ENCODE measurements around the gene PDE4B.
"Not testable (repeated sequence)": the region's sequence is repeated elsewhere in the genome, so short reads cannot be mapped to it uniquely, and the experiment has no call there.

Gene PDE4B

DNA sequence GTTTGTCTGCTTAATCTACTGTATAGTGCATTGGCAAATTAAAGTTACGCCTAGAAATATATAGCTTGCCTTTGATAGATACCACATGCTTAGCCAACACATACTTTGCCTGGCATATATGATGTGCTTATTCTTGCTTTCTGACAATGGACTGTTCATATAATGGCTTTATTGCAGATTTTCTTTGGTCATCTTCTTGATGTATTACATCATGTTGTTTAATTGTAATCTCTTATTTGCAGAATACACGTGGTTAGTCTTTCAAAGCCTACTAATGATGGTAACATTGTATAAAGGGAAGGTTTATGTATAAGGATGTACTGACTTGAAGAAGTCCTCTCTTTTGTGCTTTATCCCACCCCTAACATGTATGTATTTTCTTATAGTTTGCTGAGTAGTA is 201.5 kb downstream of the PDE4B start:
- DNase-seq (ENCODE audit: low read depth), result no peak

GRCh38 chr1:65995336-65995735 is 202.6 kb downstream of the PDE4B start:
- no peak for DNase-seq (ENCODE audit: low read depth)

DNA sequence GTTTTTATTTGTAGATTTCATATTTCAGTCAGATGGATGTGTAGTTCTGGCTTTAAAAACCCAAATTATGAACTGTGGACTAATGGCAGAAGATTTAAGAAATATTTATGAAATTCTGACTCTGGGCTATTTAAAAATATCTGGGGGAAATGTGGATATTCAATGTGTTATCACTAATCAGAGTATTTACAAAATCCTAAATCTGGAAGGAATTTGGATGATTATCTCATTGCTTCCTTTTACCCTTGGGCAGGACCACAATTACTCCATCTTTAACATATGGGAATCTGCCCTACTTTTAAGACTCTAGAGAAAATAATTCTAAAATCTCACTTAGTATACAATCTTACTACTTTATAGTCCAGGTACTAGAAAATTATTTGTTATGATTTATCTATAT is 203.2 kb downstream of the PDE4B start:
- DNase-seq (ENCODE audit: low read depth), result no peak

DNA sequence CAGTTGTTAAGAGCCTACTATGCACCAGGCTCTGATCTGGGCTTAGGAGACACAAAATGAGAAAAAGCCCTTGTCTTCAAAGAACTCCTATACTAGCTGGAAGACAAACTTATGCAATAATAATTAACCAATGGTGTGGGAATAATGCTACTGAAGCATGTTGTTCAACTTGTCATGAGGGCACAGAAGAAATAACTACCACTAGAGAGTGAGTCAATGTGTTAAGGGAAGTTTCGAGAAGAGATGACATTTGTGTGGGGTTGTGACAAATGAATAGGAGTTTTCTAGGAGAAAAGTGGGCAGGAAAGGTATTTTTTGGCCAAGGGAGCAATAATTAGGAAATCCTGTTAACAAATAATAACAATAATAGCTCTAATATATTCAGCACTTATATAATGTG is 205.0 kb downstream of the PDE4B start:
- DNase-seq (ENCODE audit: low read depth), result no peak

DNA sequence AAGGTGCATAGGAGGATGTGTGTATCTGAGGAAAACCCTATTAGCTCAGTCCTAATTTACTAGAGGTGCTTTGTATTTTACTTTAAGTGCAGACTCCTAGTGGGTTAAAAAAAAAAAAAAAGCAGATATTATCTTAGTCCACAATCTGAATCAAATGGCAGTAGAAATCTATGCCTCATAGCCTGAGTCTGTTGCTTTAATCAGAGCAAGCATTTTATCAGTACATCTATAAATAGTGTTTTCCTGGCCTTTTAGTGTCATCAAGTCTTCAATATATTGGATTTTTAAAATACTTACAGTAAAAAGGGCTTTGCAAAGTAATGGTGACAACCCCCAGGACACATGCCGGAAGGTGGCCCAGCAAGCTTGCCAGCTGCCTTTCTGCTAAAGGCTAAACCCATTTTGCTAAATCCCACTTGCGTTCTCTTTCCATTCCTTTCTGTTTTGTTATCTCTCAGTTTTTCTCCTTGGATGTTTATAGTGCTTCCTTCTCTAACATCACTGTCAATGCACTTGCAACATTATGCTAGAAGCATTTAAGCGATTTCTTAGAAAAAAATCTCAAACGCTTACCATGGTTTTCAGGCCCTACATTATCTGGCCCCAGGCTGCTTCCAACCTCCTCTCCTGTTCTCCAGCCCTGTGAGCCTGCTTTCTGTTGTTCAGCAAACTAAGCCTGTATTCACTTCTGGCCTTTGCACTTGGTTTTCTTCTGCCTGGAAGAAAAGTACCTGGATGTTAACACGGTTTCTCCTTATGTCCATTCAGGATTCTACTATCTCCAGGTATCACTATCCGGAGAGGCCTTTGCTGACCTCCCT is 206.3 kb downstream of the PDE4B start:
- DNase-seq (ENCODE audit: low read depth), result no peak

- no peak for DNase-seq (ENCODE audit: low read depth)
Measured at GRCh38 chr1:66000033-66000637, 207.4 kb downstream of the PDE4B start.

- no peak for DNase-seq (ENCODE audit: low read depth)
Measured at GRCh38 chr1:66003690-66004089, 211.0 kb downstream of the PDE4B start.

DNA sequence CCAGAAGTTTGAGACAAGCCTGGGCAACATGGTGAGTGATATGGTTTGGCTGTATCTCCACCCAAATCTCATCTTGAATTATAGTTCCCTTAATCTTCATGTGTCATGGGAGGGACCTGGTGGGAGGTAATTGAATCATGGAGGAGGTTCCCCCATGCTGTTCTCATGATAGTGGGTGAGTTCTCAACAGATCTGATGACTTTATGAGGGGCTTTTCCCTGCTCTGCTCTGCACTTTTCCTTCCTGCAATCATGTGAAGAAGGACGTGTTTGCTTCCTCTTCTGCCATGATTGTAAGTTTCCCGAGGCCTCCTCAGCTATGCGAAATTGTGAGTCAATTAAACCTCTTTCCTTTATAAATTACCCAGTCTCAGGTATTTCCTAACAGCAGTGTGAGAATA is 213.8 kb downstream of the PDE4B start:
- DNase-seq (ENCODE audit: low read depth), result not testable (repeated sequence)

GRCh38 chr1:66012106-66012784 is 219.6 kb downstream of the PDE4B start:
- DNase-seq (ENCODE audit: low read depth), result no peak

GRCh38 chr1:66013371-66013770 is 220.7 kb downstream of the PDE4B start:
- DNase-seq (ENCODE audit: low read depth), result peak; percentile 34

- peak; percentile 43 for DNase-seq (ENCODE audit: low read depth)
Measured at GRCh38 chr1:66022904-66023620, 230.4 kb downstream of the PDE4B start.

- no peak for DNase-seq (ENCODE audit: low read depth)
Measured at GRCh38 chr1:66025188-66025587, 232.5 kb downstream of the PDE4B start.

DNA sequence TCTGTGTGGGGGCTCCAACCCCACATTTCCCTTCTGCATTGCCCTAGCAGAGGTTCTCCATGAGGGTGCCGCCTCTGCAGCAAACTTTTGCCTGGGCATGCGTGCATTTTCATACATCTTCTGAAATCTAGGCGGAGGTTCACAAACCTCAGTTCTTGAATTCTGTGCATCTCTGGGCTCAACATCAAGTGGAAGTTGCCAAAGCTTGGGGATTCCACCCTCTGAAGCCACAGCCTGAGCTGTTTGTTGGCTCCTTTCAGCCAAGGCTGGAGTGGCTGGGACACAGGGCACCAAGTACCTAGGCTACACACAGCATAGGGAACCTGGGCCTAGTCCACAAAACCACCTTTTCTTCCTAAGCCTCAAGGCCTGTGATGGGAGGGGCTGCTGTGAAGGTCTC is 235.3 kb downstream of the PDE4B start:
- no peak for DNase-seq (ENCODE audit: low read depth)

DNA sequence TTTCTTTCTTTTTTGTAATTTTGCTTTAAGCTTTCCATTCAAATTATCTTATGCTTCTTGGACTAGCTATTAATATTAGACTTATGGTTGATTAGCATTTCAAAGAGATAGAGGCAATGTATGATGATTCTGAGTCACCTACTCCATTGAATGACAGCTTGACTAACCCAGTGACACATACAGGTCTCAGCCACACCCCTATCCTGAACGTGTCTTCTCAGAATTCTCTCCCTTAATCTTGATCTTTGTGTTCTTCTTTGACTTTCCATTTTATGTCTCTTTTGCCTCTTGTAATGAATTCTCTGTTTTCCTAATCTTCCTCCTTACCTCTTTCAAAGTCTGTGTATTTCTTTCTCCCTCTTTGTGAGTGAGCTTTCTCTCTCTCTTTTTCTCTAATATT is 241.1 kb downstream of the PDE4B start:
- no peak for DNase-seq (ENCODE audit: low read depth)

DNA sequence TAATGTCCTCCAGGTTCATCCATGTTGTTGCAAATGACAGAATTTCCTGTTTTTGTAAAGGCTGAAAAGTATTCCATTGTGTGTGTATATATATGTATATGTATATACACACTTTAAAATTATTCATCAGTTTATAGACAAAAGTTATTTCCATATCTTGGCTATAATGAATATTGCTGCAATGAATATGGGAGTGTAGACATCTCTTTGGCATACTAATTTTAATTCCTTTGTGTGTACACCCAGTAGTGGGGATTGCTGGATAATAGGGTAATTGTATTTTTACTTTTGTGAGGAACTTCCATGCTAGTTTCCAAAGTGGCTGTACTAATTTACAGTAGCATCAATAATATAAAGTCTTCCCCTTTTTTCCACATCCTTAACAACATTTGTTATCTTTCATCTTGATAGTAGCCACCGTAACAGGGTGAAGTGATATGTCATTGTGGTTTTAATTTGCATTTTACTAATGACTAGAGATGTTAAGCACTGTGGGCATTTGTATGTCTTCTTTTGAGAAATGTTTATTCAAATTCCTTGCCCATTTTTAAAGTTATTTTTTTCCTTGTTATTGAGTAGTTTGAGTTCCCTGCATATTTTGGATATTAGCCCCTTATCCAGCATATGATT is 243.0 kb downstream of the PDE4B start:
- no peak for DNase-seq (ENCODE audit: low read depth)

GRCh38 chr1:66041654-66042053 is 249.0 kb downstream of the PDE4B start:
- no peak for DNase-seq (ENCODE audit: low read depth)

DNA sequence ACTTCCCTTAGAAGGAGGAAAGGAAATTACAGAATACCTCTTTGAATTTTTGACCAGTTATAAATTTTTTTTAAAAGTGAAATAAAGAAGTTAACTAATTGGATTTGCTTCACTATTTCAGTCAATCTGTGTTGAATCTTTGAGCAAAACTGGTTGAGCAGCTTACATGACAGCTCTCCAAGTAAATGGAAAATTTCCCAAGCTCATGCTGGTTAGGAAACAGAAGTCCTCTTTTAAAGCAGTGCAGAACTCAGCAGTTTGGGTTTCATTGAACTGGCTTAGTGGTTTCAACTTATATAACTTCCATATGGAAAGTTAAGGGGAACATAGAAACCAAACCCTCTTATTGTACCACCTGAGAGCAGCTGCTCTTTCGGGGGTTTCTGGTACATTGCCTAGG is 250.5 kb downstream of the PDE4B start:
- no peak for DNase-seq (ENCODE audit: low read depth)

GRCh38 chr1:66044912-66045311 is 252.2 kb downstream of the PDE4B start:
- DNase-seq (ENCODE audit: low read depth), result no peak

- DNase-seq (ENCODE audit: low read depth), result peak; percentile 76
Measured at GRCh38 chr1:66046415-66046814, 253.7 kb downstream of the PDE4B start.

- DNase-seq (ENCODE audit: low read depth), result no peak
Measured at GRCh38 chr1:66048011-66048410, 255.3 kb downstream of the PDE4B start.

DNA sequence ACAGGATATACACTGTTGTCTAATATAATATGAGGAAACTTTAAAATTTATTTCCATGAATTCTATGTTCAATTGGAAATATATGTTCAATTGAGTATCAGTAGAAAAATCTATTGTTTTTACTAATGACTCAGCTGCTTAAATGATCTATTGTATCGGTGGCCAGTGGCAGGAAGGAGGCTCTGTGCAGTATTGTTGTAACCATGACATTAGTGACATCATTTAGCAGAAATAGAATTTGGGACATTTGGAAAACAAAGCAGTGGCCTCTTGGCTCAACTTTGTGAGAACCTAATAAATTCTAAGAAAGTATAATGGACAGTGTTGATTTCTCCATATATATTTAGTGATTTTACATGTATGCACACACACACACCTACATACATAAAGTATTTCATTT is 257.4 kb downstream of the PDE4B start:
- DNase-seq (ENCODE audit: low read depth), result no peak

DNA sequence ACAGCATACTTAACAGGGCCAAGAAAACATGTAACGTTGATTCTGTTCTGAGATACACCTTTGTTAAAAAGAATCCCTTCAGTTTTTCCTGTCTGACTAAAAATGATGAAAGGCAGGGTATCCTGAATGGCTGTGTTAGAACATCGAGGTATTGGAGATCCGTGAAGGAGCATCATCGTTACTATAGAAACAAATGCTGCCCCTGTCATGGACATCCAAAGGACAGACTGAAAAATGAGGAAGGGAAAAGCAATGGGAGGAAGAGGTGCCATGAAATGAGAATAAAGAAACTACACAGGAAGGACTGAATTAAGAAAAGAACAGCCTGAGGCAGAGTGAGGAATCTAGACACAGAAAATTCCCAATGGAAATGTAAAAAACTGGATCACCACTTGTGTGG is 257.9 kb downstream of the PDE4B start:
- no peak for DNase-seq (ENCODE audit: low read depth)
